T-helper 2 cell treated with Interferon-gamma antibody and Interleukin-4, amounts not matched to agents 100 ng/mL and 5 ng/mL, for 36 hours (primary cell): ENCODE results near the gene LEMD1. TPM values are rescaled to one million over a fixed set of nuclear protein-coding genes. Genes with fewer than 3 reads are reported as not detected.

Experiments used
- intact Hi-C: fragments of 100-400 bp; cut with micrococcal nuclease; formaldehyde crosslinking; loops from one replicate; pipeline ENCODE4 v1.15.1; 2023
- total RNA-seq: library from RNA; stranded (reverse); gene quantifications from 2 replicates; pipeline ENCODE4 v1.2.3, GENCODE V29; 2022

Gene LEMD1
- total RNA-seq, 1 donor from 2014 or later = not detected

GRCh38 chr1:205357567-205357966 is 64.3 kb downstream of the LEMD1 start:
- intact Hi-C loops = no loop called here

GRCh38 chr1:205356440-205357139 is 65.3 kb downstream of the LEMD1 start, which contains the start of gene KLHDC8A:
KLHDC8A (minus strand) TSS chr1:205356922; CDS start chr1:205343604, 13,318 bp downstream.
- intact Hi-C loops = no loop called here

- intact Hi-C loops = no loop called here
These were observed 66.8 kb downstream of the LEMD1 start for GRCh38 chr1:205355075-205355453.

- intact Hi-C loops = loop anchor here (1.0 kb wide), 1 partner anchor 131 kb away; no protein-coding TSS in a partner anchor
These were observed 67.4 kb downstream of the LEMD1 start for GRCh38 chr1:205354259-205355074.

GRCh38 chr1:205353612-205354011 is 68.2 kb downstream of the LEMD1 start:
- intact Hi-C loops = loop anchor here (1.0 kb wide), 1 partner anchor 132 kb away; no protein-coding TSS in a partner anchor

- intact Hi-C loops = no loop called here
These were observed 68.7 kb downstream of the LEMD1 start for GRCh38 chr1:205353191-205353590.

- intact Hi-C loops = no loop called here
These were observed 69.7 kb downstream of the LEMD1 start for GRCh38 chr1:205351984-205352713.

GRCh38 chr1:205350691-205351141 is 71.1 kb downstream of the LEMD1 start:
- intact Hi-C loops = no loop called here

- intact Hi-C loops = no loop called here
These were observed 71.7 kb downstream of the LEMD1 start for GRCh38 chr1:205350124-205350523.

- intact Hi-C loops = no loop called here
These were observed 73.0 kb downstream of the LEMD1 start for GRCh38 chr1:205348554-205349487.

GRCh38 chr1:205346956-205347574 is 74.8 kb downstream of the LEMD1 start:
- intact Hi-C loops = no loop called here

- intact Hi-C loops = no loop called here
These were observed 76.1 kb downstream of the LEMD1 start for GRCh38 chr1:205345761-205346160.

- intact Hi-C loops = loop anchor here (1.0 kb wide), 1 partner anchor 9 kb away; no protein-coding TSS in a partner anchor
These were observed 77.6 kb downstream of the LEMD1 start for GRCh38 chr1:205344066-205344928.

GRCh38 chr1:205343431-205344065 is 78.3 kb downstream of the LEMD1 start:
- intact Hi-C loops = loop anchor here (1.0 kb wide), 1 partner anchor 8 kb away; no protein-coding TSS in a partner anchor

GRCh38 chr1:205342986-205343385 is 78.9 kb downstream of the LEMD1 start:
- intact Hi-C loops = no loop called here

GRCh38 chr1:205340676-205341075 is 81.2 kb downstream of the LEMD1 start:
- intact Hi-C loops = no loop called here

- intact Hi-C loops = loop anchor here (5.0 kb wide), 1 partner anchor 148 kb away; no protein-coding TSS in a partner anchor
These were observed 82.1 kb downstream of the LEMD1 start for GRCh38 chr1:205339717-205340116.

GRCh38 chr1:205339197-205339702 is 82.6 kb downstream of the LEMD1 start:
- intact Hi-C loops = loop anchor here (5.0 kb wide), 1 partner anchor 148 kb away; no protein-coding TSS in a partner anchor
